Muscle of arm (tissue), 12 donors: ENCODE results near the gene TTLL3. TPM values are rescaled to one million over a fixed set of nuclear protein-coding genes. Genes with fewer than 3 reads are reported as not detected.
"Not testable (repeated sequence)": the region's sequence is repeated elsewhere in the genome, so short reads cannot be mapped to it uniquely, and the experiment has no call there.

Experiments used
- DNase-seq: peaks from one replicate; pipeline ENCODE4 v3.0.0-alpha.2; 2013
- polyA plus RNA-seq, 12 donors: library from polyadenylated mRNA; unstranded; fragments of 120-200 nt; gene quantifications; one replicate each; pipeline ENCODE4 v1.2.1, GENCODE V29; 2013; ENCODE audit not compliant: insufficient read length in 12 of 12

Gene TTLL3
- polyA plus RNA-seq, 12 donors, result 16.0 to 72.9 (median 30.7) TPM; not detected in 1

DNA sequence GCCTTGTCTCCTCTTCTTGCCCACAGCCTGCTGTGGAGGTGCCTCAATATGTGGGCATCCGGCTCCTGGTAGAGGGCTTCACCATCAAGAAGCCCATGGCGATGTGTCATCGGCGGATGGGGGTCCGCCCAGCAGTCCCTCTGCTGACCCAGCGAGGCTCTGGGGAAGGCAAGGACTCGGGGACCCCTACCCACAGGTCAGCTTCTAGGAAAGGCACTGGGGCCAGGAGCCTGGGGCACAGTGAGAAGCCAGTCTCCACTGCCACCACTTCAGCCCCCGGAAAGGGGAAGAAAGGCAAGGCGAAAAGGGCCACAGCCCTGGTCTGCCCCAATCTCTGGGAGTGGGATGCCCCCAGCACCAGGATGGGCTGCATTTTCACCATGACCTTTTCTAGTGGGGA, 23.0 kb downstream of the TTLL3 start:
- no peak for DNase-seq

- DNase-seq, result no peak
Observed at GRCh38 chr3:9834520-9835380, 24.7 kb downstream of the TTLL3 start.

- no peak for DNase-seq
Observed at GRCh38 chr3:9837701-9838582, 27.9 kb downstream of the TTLL3 start.

DNA sequence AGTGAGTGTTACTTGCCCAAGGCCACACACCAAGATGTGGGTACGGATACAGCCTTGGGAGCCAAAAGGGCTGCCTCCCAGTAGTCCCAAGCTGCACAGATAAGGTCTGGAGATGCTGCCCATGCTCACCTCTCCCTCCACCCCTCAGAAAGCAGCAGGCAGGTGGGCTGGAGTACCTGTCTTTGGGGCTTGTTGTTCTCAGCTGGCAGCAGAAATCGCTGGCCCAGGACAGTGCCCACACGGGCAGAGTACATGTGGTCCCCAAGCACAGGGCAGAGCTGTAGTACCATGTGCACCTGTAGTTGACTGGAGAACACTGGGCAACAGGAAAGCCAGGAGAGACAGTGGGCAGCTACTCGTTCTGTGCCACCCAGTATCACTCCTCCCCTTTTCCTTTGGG, 28.8 kb downstream of the TTLL3 start:
- no peak for DNase-seq

DNA sequence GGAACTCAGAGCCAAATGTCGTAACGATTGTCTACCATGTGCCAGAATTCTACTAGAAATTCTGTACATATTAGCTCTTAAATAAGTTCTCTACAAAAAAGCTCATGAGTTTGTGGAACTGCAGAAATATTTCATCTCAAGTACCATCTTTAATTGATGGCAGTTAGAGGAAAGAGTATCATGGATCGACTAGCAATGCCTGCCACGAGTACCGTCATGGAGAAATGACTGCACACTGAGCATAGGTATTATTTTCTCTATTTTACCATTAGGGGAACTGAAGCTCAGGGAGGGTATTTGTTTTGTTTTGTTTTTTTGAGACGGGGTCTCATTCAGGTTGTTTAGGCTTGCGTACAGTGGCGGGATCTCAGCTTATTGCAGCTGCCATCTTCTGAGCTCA, 31.0 kb downstream of the TTLL3 start:
- no peak for DNase-seq

DNA sequence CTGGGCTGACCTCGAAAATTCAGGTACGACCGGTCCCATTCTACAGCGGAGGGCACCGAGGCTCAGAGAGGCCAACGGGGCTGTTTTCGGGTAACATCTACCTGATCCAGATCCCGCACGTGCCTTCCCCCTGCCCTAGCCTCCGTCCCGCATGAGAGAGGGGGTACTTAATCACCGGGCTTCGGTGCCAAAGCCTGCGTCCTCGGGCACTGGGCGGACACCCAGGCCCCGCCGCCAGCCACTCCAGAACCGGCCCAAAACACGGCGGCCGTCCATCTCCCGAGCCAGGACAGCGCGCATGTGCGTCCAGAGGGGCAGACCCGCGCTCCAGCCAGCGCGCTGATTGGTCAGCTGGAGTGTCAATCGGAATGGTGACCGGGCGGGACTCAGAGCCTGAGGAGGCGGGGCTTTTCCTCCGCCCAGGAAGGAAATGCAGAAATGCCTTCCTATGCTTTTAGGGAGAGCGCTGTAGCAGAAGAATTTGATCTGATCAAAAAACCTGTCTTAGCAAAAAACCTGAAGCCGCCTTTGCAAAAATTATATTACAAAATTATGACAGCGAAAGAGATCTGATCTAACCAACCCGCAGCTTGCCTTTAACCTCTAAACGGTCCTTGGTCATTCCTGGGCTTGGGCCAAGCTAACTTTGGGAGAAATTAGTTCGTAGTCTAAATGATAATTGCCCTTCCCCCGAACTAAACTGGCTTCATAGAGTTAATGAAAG, 33.8 kb downstream of the TTLL3 start, which contains the start of gene RPUSD3:
Gene RPUSD3 (minus strand): TSS at position 294 of the 724 bp plus-strand sequence. CDS start 18 bp downstream, at position 276.
- DNase-seq, result peak; percentile 99

- DNase-seq, result no peak
Observed at GRCh38 chr3:9846231-9846630, 36.2 kb downstream of the TTLL3 start.

DNA sequence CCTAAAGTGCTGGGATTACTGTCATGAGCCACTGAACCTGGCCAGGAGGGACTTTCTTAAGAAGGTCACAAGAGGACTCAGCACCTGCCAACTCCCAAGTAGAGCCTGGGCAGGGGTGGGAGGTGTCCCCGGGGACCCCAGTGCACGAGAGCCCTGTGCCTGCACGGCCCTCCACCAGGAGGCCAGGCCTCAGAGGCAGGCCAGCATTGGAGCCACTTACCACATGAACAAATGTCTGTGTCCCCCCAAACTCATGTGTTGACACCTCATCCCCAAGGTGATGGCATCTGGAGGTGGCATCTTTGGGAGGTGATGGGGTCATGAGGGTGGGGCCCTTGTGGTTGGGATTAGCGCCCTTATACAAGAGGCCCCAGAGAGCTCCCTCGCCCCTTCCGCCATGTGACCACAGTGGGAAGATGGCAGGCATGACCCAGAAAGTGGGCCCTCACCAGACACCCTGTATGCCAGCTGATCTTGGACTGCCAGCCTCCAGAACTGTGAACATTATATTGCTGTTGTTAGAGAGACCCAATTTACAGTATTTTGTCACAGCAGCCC, 36.9 kb downstream of the TTLL3 start:
- no peak for DNase-seq

DNA sequence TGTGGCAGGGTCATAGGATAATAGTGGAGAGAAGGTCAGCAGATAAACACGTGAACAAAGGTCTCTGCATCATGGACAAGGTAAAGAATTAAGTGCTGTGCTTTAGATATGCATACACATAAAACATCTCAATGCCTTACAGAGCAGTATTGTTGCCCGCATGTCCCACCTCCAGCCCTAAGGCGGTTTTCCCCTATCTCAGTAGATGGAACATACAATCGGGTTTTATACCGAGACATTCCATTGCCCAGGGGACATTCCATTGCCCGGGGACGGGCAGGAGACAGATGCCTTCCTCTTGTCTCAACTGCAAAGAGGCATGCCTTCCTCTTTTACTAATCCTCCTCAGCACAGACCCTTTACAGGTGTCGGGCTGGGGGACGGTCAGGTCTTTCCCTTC, 37.8 kb downstream of the TTLL3 start:
- DNase-seq, result not testable (repeated sequence)

GRCh38 chr3:9848860-9849259, 38.8 kb downstream of the TTLL3 start:
- peak; percentile 17 for DNase-seq

GRCh38 chr3:9851383-9851782, 41.3 kb downstream of the TTLL3 start:
- not testable (repeated sequence) for DNase-seq

GRCh38 chr3:9851926-9852325, 41.9 kb downstream of the TTLL3 start:
- DNase-seq, result not testable (repeated sequence)

GRCh38 chr3:9852528-9852927, 42.5 kb downstream of the TTLL3 start:
- no peak for DNase-seq

DNA sequence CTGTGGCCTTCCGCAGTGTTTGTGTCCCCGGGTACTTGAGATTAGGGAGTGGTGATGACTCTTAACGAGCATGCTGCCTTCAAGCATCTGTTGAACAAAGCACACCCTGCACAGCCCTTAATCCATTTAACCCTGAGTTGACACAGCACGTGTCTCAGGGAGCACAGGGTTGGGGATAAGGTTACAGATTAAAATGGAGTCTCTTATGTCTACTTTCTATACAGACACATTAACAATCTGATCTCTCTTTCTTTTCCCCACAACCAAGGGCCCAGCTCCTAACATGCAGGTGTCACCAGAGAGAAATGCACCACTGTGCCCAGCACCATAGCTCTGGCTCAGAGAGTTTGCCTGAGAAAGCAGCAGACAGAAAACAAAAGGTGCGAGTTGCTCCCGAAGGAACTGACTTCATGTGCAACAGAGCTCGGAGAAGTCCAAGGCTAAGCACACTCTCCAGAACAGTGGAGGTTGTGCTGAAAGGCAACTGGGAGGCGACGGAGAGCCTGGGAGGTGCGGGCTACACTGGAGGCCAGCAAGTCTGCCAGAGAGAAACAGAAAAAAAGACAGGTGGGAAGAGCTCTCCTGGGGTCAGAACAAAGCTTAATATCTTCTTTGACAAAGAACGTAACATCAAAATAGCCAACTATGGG, 44.4 kb downstream of the TTLL3 start:
- DNase-seq, result not testable (repeated sequence)

DNA sequence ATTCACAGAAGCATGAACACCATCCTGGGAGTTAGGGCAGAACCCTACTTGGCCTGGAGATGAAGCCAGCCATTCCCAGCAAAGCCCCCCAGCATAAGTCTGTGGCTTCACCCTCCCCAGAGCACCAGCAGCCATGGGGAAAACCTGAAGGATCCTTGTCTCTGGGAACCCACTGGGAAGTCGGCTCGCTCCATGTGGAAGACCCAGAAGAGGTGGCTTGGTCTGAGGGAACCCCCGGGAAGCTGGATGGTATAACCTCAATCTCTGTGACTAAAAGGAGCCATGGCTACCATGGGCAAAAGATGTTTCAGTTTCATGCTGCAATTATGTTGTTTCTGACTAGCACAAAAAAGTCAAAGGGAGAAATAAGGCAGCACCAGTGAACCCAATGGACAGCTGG, 45.5 kb downstream of the TTLL3 start:
- no peak for DNase-seq

GRCh38 chr3:9859530-9860025, 49.5 kb downstream of the TTLL3 start:
- no peak for DNase-seq

DNA sequence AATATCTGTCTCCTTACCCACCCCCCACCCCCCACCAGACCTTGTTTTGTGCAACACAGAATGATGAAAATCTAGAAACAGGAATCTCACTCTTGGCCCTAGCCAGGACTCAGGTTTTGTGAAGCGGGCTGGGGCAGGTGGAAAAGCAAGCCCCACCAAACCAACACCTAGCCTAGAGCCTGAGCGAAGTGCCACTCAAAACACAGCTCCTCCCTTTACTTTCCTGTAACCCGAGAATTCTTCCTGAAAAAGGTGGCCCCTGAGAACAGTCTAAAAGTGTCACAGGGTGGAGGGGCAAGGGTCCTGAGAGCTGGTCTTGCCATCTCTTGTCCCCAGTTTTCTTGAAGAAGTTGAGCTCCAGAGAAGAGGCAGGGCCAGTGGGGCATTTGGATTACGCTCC, 51.1 kb downstream of the TTLL3 start:
- no peak for DNase-seq

DNA sequence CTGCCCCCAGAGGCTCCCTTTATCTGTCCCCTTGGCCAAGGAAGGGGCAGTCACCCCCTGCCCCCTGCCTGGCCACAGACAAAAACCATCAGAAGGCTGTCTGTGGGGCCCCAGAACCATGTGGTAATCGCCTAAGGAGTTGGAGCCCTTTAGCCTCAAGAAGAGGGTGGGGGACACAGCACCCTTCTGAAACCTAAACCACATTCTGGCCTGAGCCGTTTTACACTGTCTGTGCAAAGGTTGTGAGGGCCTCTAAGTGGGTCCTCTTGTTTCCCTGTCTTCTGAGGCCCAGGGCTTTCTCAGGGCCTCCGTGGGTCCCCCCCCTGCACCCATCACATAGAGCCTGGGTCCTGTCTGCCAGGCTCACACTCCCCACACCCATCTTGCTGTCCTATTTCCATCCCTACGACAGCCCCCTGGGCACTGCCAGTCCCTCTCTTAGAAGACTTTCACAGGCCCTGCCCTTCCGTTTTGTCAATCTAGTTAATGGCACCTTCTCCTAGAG, 51.6 kb downstream of the TTLL3 start:
- no peak for DNase-seq

- DNase-seq, result peak; percentile 38
Observed at GRCh38 chr3:9862391-9863057, 52.5 kb downstream of the TTLL3 start.
